PC-9 (cell line): ENCODE results near the gene LEO1.

Source experiments
- EZH2 ChIP-seq: fragments of 200-600 bp; sonication (generic); IDR thresholded peaks from 2 replicates; pipeline ENCODE4 v1.8.0; 2017; ENCODE audit warnings: antibody characterized with exemption, low read depth
- TF ChIP-seq, protein P1 (sequence below): fragments of 200-600 bp; sonication (generic); conservative IDR thresholded peaks from 2 replicates; pipeline ENCODE4 v1.6.1; 2017; ENCODE audit warnings: mixed run types, antibody characterized with exemption, mild to moderate bottlenecking, moderate library complexity

DNA sequence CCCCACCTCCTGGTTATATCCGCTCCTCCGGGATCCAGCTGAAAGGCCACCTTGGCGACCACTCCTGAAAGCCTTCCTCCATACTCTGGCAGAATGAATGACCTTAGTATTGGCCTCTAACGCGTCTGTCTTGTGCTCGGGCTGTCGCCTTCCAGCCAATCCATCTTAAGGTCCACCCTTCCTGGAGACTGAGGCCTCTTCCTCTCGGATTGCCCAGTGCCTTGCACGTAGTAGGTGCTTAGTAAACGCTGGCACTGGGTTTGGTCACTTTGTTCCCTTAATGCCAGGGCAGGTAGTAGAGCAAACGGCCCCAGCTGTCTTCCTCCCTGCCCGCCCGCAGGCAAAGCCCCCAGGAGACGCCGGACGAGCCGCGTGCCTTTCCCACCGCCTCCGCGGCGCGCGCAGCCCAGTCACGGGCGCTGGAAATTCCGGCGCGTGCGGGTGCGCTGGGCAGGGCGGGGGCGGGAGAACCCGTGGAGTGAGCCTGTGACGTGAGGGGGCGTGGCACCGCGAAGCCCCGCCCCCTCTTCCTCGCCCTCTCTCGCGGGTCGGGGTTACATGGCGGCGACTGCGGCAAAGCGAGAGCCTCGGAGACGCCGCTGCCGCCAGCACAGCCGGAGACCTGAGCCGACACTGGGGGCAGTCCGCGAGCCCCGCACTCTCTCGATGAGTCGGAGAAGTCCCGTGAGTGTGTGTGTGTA, 47.3 kb upstream of the LEO1 start, which contains the start of gene MAPK6:
- TF ChIP-seq, protein P1, sequence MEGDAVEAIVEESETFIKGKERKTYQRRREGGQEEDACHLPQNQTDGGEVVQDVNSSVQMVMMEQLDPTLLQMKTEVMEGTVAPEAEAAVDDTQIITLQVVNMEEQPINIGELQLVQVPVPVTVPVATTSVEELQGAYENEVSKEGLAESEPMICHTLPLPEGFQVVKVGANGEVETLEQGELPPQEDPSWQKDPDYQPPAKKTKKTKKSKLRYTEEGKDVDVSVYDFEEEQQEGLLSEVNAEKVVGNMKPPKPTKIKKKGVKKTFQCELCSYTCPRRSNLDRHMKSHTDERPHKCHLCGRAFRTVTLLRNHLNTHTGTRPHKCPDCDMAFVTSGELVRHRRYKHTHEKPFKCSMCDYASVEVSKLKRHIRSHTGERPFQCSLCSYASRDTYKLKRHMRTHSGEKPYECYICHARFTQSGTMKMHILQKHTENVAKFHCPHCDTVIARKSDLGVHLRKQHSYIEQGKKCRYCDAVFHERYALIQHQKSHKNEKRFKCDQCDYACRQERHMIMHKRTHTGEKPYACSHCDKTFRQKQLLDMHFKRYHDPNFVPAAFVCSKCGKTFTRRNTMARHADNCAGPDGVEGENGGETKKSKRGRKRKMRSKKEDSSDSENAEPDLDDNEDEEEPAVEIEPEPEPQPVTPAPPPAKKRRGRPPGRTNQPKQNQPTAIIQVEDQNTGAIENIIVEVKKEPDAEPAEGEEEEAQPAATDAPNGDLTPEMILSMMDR = no peak
- TF ChIP-seq EZH2 = no peak
